HG02623 (cell line): Measurements from ENCODE around the gene STIM1.
"Not testable (repeated sequence)": the region's sequence is repeated elsewhere in the genome, so short reads cannot be mapped to it uniquely, and the experiment has no call there.

Source experiments
- ATAC-seq: cut with Tn5 transposase; IDR thresholded peaks from one replicate; pipeline ENCODE4 v1.9.1; 2021; ENCODE audit warnings: moderate library complexity; ENCODE audit not compliant: unreplicated experiment

STIM1 gene

DNA sequence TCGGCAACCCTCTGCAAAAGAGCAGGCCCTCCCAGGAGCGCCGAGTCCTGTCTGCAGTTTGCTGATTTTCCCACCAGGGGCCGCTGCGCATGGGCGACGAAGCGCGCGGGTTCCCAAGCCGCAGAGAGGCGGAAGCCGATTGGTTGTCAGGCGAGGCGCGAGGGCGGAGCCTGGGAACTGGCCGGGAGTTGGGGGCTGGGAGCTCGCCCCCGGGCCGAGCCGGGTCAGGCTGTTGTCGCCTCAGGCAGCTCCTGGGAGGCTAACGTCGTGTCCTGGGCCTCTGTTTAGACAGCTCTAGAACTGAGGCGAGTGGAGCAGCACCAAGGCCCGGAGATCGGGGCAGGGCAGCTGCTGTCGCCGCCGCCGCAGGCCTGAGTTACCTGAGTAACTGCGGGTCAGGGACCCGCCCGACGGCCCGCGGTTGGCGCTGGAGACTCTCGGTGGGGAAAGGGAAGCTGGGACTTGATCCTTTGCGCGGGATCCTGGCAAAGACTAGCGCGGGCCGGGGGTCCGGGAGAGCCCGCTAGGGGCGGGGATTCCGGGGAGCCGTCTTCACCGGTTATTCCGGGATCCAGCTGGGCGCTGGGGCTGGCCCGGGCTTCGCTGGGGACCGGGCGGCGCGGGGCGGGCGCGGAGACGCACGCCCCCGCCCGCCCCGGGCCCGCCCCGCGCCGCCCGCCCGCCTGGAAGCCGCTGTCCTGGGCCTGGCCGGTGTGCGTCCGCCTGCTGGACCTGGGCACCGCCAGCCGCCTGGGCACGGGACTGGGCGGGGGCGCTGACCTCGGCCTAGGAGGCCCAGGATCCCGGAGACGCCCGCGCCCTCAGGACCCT lies at the start of gene STIM1:
STIM1 (plus strand) TSS at position 688 of the 831 bp plus-strand sequence. CDS start 607 bp downstream, outside the sequence.
- ATAC-seq, result peak; percentile 63

DNA sequence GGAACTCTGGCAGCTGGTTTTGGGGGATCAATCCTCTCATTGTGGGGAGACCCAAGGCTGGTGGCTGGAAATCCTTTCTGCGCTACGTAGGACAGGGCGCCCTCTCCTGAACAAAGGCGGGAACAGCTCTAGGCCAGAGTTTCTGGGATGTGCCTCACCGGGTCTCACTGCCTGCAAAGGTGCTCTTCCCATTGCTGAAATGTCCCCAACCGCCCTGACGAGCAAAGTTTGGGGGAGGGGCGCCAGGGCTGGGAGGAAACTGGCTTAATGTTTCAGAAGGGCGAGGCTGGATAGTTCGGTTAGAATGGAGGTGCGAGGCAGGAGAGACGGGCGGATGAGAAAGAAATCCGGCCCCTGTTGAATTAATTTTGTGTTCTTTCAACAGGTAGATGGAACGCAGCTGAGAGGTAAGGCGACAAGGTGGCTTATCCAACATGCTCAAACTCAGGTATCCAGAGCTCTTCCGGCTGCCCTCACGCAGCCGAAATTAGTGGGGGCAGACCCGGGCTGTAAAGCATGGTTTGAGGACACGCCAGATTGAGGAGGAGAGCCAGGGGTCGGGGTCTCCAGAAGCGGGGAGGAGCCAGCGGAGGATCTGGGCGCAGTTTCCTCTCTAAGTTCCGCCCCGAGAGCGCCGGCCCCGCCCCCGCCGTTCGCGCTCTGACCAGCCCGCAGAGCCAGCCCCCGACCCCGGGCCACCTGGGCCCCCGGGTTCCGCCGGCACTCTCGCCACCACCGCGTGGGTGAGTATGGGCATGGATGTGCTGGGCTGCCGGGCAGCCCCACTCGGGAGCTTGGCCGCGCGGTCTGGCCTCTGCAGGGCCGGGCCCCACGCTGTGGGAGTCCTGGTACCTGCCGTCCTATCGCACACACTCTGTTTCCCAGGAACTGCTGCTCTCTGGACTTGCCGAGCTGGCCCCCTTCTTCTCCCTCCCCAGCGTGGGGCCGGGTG lies 47.3 kb upstream of the STIM1 start, which contains the start of gene PGAP2:
PGAP2 (plus strand) TSS at position 652 of the 952 bp plus-strand sequence. CDS start 2,700 bp downstream, outside the sequence.
- no peak for ATAC-seq

GRCh38 chr11:3808861-3809623 lies 46.4 kb upstream of the STIM1 start:
- peak; percentile 66 for ATAC-seq

DNA sequence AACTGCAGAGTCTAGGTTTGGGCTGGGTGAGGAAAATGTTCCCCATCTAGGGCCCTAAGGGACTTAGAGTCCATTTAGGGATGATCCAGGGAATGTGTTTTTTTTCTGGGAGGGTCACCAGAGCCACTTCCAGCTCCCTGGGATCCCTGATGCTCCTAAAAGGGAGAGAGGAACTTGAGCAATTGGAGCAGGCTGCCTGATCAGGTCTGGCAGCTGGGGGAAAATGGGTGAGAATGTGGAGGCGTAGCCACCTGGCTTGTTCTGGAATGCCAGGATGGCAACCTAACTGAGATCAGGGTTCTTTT lies 45.9 kb upstream of the STIM1 start:
- ATAC-seq, result no peak

DNA sequence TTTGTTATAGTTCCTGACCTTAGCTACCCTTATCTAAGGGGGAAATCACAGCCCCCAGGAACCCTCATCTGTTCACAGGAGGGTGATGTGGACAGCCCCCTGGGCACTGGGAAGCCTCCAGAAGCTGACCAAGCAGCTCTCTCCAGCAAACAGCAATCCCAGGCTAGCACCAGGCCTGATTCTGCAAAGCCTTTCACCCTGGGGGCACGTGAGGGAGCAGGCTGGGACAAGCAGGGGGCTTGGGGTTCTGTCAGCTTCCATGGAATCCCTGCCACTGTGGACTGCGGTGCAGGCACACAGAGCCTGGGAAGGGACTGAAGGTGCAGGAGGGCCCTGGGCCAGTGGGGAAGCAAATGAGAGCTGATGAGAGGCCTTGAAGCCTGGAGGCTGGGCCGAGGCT lies 45.0 kb upstream of the STIM1 start:
- ATAC-seq, result no peak

DNA sequence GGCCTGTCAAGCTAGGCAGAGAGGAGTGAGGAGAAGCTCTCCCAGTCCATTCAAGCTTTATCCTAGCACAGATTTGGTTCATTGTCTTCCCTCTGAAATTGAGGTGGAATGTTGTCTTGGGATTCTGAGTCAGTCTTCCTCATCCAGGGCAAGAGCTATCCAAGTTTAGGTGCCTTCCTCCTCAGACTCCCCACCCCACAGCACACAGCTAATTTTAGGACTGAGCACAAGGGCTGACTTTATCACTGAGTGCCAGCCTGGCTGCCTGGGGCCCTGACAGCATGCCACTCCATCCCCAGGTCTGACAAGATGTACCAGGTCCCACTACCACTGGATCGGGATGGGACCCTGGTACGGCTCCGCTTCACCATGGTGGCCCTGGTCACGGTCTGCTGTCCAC lies 44.5 kb upstream of the STIM1 start:
- no peak for ATAC-seq

DNA sequence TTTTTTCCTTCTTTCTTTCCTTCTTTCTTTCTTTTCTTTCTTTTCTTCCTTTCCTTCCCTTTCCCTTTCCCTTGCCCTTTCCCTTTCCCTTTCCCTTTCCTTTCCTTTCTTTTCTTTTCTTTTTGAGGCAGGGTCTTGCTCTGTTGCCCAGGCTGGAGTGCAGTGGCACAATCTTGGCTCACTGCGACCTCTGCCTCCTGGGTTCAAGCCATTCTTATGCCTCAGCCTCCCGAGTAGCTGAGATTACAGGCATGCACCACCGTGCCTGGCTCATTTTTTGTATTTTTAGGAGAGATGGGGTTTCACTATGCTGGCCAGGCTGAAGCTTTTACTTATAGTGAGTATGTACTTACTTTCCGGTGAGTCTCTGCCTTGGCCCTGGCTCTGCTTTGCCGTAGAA lies 40.6 kb upstream of the STIM1 start:
- ATAC-seq, result not testable (repeated sequence)

GRCh38 chr11:3815845-3816244 lies 39.6 kb upstream of the STIM1 start:
- ATAC-seq, result no peak

DNA sequence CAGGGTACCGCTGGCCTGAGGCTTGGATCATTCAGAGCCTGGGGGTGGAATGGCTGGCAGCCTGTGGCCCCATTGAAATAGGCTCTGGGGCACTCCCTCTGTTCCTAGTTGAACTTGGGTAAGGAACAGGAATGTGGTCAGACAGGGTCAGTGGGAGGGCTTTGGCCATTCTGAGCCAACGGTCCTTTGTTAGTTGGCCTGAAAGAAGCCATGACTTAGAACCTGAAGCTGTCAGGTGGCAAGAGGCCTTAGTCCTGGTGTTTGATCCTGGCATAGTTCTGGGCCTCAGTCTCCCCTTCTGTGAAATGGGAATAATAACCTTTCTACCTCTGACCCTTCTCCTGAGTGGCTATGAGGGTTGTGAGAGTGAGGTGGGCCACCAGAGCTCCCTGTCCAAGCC lies 38.8 kb upstream of the STIM1 start:
- no peak for ATAC-seq

- no peak for ATAC-seq
Measured at GRCh38 chr11:3817181-3817800, 38.2 kb upstream of the STIM1 start.

- ATAC-seq, result no peak
Measured at GRCh38 chr11:3820971-3821370, 34.5 kb upstream of the STIM1 start.

- ATAC-seq, result no peak
Measured at GRCh38 chr11:3822312-3822711, 33.2 kb upstream of the STIM1 start.

- no peak for ATAC-seq
Measured at GRCh38 chr11:3823303-3823702, 32.2 kb upstream of the STIM1 start.

DNA sequence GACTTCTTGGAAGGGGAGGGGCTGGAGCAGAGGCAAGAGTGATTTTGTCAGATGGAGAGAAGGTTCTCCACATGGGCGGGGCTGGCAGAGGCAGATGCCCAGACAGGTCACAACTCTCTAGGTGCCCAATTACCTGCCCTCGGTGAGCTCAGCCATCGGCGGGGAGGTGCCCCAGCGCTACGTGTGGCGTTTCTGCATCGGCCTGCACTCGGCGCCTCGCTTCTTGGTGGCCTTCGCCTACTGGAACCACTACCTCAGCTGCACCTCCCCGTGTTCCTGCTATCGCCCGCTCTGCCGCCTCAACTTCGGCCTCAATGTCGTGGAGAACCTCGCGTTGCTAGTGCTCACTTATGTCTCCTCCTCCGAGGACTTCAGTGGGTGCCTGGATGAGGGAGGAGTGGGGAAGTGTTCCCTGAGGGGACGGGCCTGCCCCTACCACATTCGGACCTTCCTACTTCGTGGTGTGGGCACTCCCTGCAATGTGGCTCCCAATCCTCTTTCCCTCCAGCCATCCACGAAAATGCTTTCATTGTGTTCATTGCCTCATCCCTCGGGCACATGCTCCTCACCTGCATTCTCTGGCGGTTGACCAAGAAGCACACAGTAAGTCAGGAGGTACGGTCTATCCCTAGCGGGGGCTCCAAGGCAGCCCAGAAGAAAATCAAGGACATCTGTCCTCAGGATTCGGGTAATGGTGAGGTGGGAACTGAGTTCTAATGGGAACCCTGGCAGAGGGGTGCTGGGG lies 31.5 kb upstream of the STIM1 start:
- no peak for ATAC-seq

DNA sequence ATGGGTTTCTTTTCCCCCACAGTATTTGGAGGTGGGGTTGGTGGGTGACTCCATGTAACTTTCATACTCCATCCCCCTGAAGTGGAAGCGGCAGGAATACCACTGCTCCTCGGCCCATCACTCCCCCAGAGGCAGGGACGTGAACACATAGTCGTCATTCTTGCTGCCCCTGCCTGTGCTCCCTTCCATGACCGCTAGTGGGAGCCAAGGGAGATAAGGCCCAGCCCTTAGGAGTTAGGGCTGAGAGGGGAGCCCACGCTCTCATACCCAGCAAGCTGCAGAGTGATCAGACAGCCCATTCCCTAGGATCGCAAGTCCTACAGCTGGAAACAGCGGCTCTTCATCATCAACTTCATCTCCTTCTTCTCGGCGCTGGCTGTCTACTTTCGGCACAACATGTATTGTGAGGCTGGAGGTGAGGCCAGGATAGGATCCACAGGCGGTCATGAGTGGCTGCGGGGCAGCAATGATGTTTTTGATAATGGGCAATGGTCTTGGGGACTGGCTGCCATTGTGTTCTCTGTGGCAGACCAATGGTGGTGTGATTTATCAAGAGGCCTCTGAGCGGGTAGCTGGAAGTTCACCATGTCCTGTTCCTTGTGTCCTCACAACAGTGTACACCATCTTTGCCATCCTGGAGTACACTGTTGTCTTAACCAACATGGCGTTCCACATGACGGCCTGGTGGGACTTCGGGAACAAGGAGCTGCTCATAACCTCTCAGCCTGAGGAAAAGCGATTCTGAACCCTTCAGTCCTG lies 30.6 kb upstream of the STIM1 start:
- ATAC-seq, result peak; percentile 79

GRCh38 chr11:3825473-3826154 lies 29.9 kb upstream of the STIM1 start:
- no peak for ATAC-seq

DNA sequence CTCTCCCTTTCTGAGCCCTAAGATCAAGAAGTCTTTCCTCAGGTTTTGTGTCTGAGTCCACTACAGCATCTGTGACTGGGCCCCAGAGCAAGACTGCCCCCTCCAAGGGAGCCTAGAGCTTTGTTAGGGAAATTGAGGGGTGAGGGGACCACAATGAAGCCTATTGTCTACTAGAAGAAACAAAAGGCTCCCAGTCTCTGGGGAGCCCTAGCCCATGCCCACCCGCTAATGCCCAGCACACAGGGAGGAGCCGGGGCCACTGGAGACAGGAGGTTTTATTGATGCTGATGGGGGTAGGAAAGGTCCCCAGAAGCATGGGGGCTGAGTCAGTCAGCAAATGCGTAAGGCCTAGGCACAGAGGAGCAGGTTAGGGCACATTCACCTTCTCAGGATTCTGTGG lies 28.7 kb upstream of the STIM1 start:
- ATAC-seq, result no peak

GRCh38 chr11:3827434-3828186 lies 27.9 kb upstream of the STIM1 start:
- ATAC-seq, result no peak
